Activated CD8-positive, alpha-beta memory T cell treated with anti-CD3 and anti-CD28 coated beads, Interleukin-2, amount 50 U/mL, for 1 hour (primary cell): ENCODE data around the gene RFX2.
"Not testable (repeated sequence)": the region's sequence is repeated elsewhere in the genome, so short reads cannot be mapped to it uniquely, and the experiment has no call there.

Experiments
- DNase-seq: peaks from one replicate; pipeline ENCODE4 v3.0.0-alpha.2; 2020; ENCODE audit errors: extremely low read depth

The RFX2 gene

GRCh38 chr19:6012426-6013170, 97.7 kb downstream of the RFX2 start:
- DNase-seq = no peak

GRCh38 chr19:6011794-6012193, 98.5 kb downstream of the RFX2 start:
- DNase-seq = no peak

GRCh38 chr19:6011206-6011605, 99.1 kb downstream of the RFX2 start:
- no peak for DNase-seq

- no peak for DNase-seq
Observed at GRCh38 chr19:6010107-6010506, 100.2 kb downstream of the RFX2 start.

GRCh38 chr19:6007866-6008265, 102.4 kb downstream of the RFX2 start:
- DNase-seq = no peak

GRCh38 chr19:6006896-6007295, 103.4 kb downstream of the RFX2 start:
- no peak for DNase-seq

- not testable (repeated sequence) for DNase-seq
Observed at GRCh38 chr19:6006070-6006446, 104.2 kb downstream of the RFX2 start.

- no peak for DNase-seq
Observed at GRCh38 chr19:6005321-6006069, 104.8 kb downstream of the RFX2 start.

GRCh38 chr19:6003976-6004375, 106.3 kb downstream of the RFX2 start:
- DNase-seq = no peak

- DNase-seq = no peak
Observed at GRCh38 chr19:6002591-6002990, 107.7 kb downstream of the RFX2 start.

GRCh38 chr19:6000228-6000847, 110.0 kb downstream of the RFX2 start:
- DNase-seq = no peak

- DNase-seq = no peak
Observed at GRCh38 chr19:5999693-6000092, 110.6 kb downstream of the RFX2 start.

- no peak for DNase-seq
Observed at GRCh38 chr19:5997371-5997770, 112.9 kb downstream of the RFX2 start.

- DNase-seq = no peak
Observed at GRCh38 chr19:5996623-5997320, 113.5 kb downstream of the RFX2 start.

- DNase-seq = no peak
Observed at GRCh38 chr19:5996102-5996501, 114.2 kb downstream of the RFX2 start.

GRCh38 chr19:5995606-5996005, 114.7 kb downstream of the RFX2 start:
- DNase-seq = no peak

GRCh38 chr19:5994405-5995165, 115.7 kb downstream of the RFX2 start:
- no peak for DNase-seq

- no peak for DNase-seq
Observed at GRCh38 chr19:5993648-5994358, 116.5 kb downstream of the RFX2 start.

GRCh38 chr19:5993201-5993600, 117.1 kb downstream of the RFX2 start:
- no peak for DNase-seq

GRCh38 chr19:5992756-5993155, 117.5 kb downstream of the RFX2 start:
- no peak for DNase-seq
